DND-41 (cell line): ENCODE data around the gene HDLBP.

Source experiments
- ATAC-seq: fragments of 200-7000 bp; cut with Tn5 transposase; 3 replicates; pipeline ENCODE4 v1.9.1; 2021; ENCODE audit warnings: low read depth; ENCODE audit not compliant: insufficient read depth
- DNase-seq: peaks from one replicate; pipeline ENCODE4 v3.0.0-alpha.2; 2020
- H2AFZ ChIP-seq: 2 replicates; pipeline ENCODE4 v1.6.0; 2012; ENCODE audit warnings: low read depth, low read length
- H3K27ac ChIP-seq: 2 replicates; pipeline ENCODE4 v1.5.1; 2012; ENCODE audit warnings: low read length, inconsistent platforms
- H3K27me3 ChIP-seq: fragments of 200-600 bp; sonication (generic); 2 replicates; pipeline ENCODE4 v1.6.0; 2012; ENCODE audit warnings: low read length, mild to moderate bottlenecking, inconsistent platforms; ENCODE audit not compliant: insufficient read depth, poor library complexity
- H3K36me3 ChIP-seq: 2 replicates; pipeline ENCODE4 v1.5.1; 2012; ENCODE audit warnings: low read length, inconsistent platforms; ENCODE audit not compliant: insufficient read depth
- H3K4me1 ChIP-seq: 2 replicates; pipeline ENCODE4 v1.5.1; 2012; ENCODE audit warnings: mild to moderate bottlenecking, low read length; ENCODE audit not compliant: insufficient read depth
- H3K4me2 ChIP-seq: 2 replicates; pipeline ENCODE4 v1.6.0; 2012; ENCODE audit warnings: mild to moderate bottlenecking, moderate library complexity, low read length, inconsistent platforms; ENCODE audit not compliant: insufficient read depth
- H3K4me3 ChIP-seq, 2 experiments: fragments of 200-600 bp in 1 of 2; shearing (Covaris generic) in 1 of 2; 2 replicates each; pipeline ENCODE4 v1.5.1; 2012 to 2016; ENCODE audit warnings: inconsistent platforms in 2 of 2, low read length in 2 of 2, mild to moderate bottlenecking in 2 of 2, low read depth in 1 of 2, moderate library complexity in 1 of 2
- H3K79me2 ChIP-seq: 2 replicates; pipeline ENCODE4 v1.6.0; 2012; ENCODE audit warnings: low read length, inconsistent platforms; ENCODE audit not compliant: insufficient read depth
- H3K9ac ChIP-seq: 2 replicates; pipeline ENCODE4 v1.6.0; 2012; ENCODE audit warnings: low read depth, mild to moderate bottlenecking, inconsistent platforms, low read length, moderate library complexity
- H3K9me3 ChIP-seq: 2 replicates; pipeline ENCODE4 v1.5.1; 2012; ENCODE audit warnings: low read length, moderate library complexity, mild to moderate bottlenecking, inconsistent platforms; ENCODE audit not compliant: insufficient read depth, severe bottlenecking
- H4K20me1 ChIP-seq: 2 replicates; pipeline ENCODE4 v1.6.0; 2012; ENCODE audit warnings: low read length; ENCODE audit not compliant: insufficient read depth
- CTCF ChIP-seq: IDR thresholded peaks from 2 replicates; pipeline ENCODE4 v1.5.1; 2012; ENCODE audit warnings: borderline replicate concordance, low read length, moderate library complexity, mild to moderate bottlenecking; ENCODE audit not compliant: poor library complexity, severe bottlenecking; ENCODE audit errors: extremely low read depth
- EZH2 ChIP-seq: IDR thresholded peaks from 3 replicates; pipeline ENCODE4 v1.6.1; 2012; ENCODE audit warnings: borderline replicate concordance, low read depth, mild to moderate bottlenecking, moderate library complexity, low read length, inconsistent platforms; ENCODE audit not compliant: severe bottlenecking

The HDLBP gene

GRCh38 chr2:241235859-241236593, 79.4 kb downstream of the HDLBP start:
- Histone ChIP-seq H3K27ac (no peak overlapping the region), H3K36me3 (peaks cover 100% of the 10 kb centered on the region), H3K4me1 (no peaks in the 10 kb centered on the region), H3K9me3 (no peaks in the 10 kb centered on the region), H3K4me2 (no peak overlapping the region), H3K4me3 (no peak overlapping the region), H3K27me3 (no peaks in the 10 kb centered on the region), H3K79me2 (no peaks in the 10 kb centered on the region), H4K20me1 (peaks cover 20% of the 10 kb centered on the region; the same call in 1 of the 2 replicates), H2AFZ (no peak overlapping the region), H3K9ac (no peak overlapping the region)
- TF ChIP-seq CTCF (no peak), EZH2 (no peak)
- no peak for ATAC-seq
- DNase-seq: no peak

DNA sequence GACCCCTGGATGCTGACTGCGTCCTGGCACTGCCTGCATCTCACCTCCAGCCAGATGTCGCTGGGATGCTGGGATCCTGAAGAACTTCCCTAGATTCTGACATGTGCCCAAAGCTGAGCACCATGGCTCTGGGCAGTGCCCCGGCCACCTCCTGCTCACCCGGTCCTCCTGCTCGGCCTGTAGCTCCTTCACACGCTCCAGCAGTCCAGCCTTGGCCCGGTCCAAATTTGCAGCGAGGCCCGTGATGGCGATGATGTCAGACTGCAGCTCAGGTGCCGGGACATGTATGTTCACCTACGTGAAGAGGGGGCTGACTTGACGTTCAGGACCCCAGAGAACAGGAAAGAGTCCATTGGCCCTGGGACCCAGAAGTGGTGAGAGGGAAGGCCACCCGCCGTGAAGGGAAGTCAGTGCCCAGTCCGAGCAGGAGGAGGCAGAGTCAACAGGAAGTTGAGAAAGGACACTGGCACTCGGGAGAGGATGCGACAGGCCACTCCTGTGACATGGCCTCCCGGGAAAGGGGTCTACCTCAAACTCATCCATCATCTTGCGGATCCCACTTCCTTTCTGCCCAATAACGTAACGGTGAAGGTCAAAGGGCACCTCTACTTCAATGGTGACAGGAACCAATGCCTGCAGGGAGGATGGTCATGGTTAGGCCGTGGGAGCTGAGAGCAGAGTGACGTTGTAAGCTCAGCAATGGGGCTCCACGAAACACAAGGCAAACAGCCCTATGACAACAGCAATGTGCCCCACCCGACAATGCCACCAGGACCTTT, 80.3 kb downstream of the HDLBP start:
- Histone ChIP-seq H3K9ac (no peak overlapping the region), H3K4me1 (no peaks in the 10 kb centered on the region), H3K79me2 (no peaks in the 10 kb centered on the region), H3K4me3 (no peak overlapping the region), H2AFZ (no peak overlapping the region), H3K4me2 (no peak overlapping the region), H3K27me3 (no peaks in the 10 kb centered on the region), H4K20me1 (peaks cover 23% of the 10 kb centered on the region), H3K9me3 (no peaks in the 10 kb centered on the region), H3K27ac (no peak overlapping the region), H3K36me3 (peaks cover 100% of the 10 kb centered on the region)
- TF ChIP-seq CTCF: no peak
- no peak for TF ChIP-seq EZH2
- no peak for DNase-seq
- ATAC-seq: no peak

GRCh38 chr2:241234066-241234790, 81.2 kb downstream of the HDLBP start:
- Histone ChIP-seq H3K27ac (no peak overlapping the region), H3K4me2 (no peak overlapping the region), H4K20me1 (peaks cover 23% of the 10 kb centered on the region), H3K9ac (no peak overlapping the region), H3K4me3 (no peak overlapping the region), H3K36me3 (peaks cover 99% of the 10 kb centered on the region), H3K4me1 (no peaks in the 10 kb centered on the region), H3K27me3 (no peaks in the 10 kb centered on the region), H3K9me3 (no peaks in the 10 kb centered on the region), H2AFZ (no peak overlapping the region), H3K79me2 (no peaks in the 10 kb centered on the region)
- no peak; the same call in 2 of the 3 replicates for ATAC-seq
- DNase-seq: no peak
- TF ChIP-seq EZH2 (no peak), CTCF (no peak)
